Muscle layer of colon (tissue), 2 donors: Measurements from ENCODE around the gene LAMA1.
"Not testable (repeated sequence)": the region's sequence is repeated elsewhere in the genome, so short reads cannot be mapped to it uniquely, and the experiment has no call there.

Experiments
- H3K27ac ChIP-seq: one replicate; pipeline ENCODE4 v1.7.0; 2013; ENCODE audit warnings: low read depth, mild to moderate bottlenecking, low read length, moderate library complexity
- H3K27me3 ChIP-seq, 2 donors: one replicate each; pipeline ENCODE4 v1.7.0; 2013; ENCODE audit warnings: low read length in 2 of 2, mild to moderate bottlenecking in 2 of 2; ENCODE audit not compliant: insufficient read depth in 2 of 2, control insufficient read depth in 1 of 2
- H3K36me3 ChIP-seq: one replicate; pipeline ENCODE4 v1.7.0; 2013; ENCODE audit warnings: mild to moderate bottlenecking, low read length; ENCODE audit not compliant: insufficient read depth
- H3K4me1 ChIP-seq: one replicate; pipeline ENCODE4 v1.7.0; 2013; ENCODE audit warnings: mild to moderate bottlenecking, low read length; ENCODE audit not compliant: insufficient read depth
- H3K4me3 ChIP-seq, 2 donors: one replicate each; pipeline ENCODE4 v1.7.0; 2013; ENCODE audit warnings: low read length in 2 of 2, low read depth in 1 of 2, mild to moderate bottlenecking in 1 of 2, moderate library complexity in 1 of 2
- H3K9ac ChIP-seq: one replicate; pipeline ENCODE4 v1.7.0; 2013; ENCODE audit warnings: low read length
- H3K9me3 ChIP-seq: one replicate; pipeline ENCODE4 v1.7.0; 2013; ENCODE audit warnings: mild to moderate bottlenecking, low read length
- donor health status: abdominal sarcoma.
- donor health status: Adenocarcinoma of cecum.

Gene LAMA1

GRCh38 chr18:6940451-6940850, 177.1 kb downstream of the LAMA1 start:
- no peaks in the 10 kb centered on the region for H3K9me3 ChIP-seq
- no peaks in the 10 kb centered on the region for H3K36me3 ChIP-seq
- no peak overlapping the region for H3K4me3 ChIP-seq
- H3K4me1 ChIP-seq = no peaks in the 10 kb centered on the region
- no peaks in the 10 kb centered on the region for H3K27me3 ChIP-seq
- no peak overlapping the region for H3K9ac ChIP-seq
- H3K27ac ChIP-seq = no peak overlapping the region

GRCh38 chr18:6939972-6940371, 177.6 kb downstream of the LAMA1 start:
- Histone ChIP-seq H3K9me3 (no peaks in the 10 kb centered on the region), H3K27ac (no peak overlapping the region), H3K27me3 (no peaks in the 10 kb centered on the region)

GRCh38 chr18:6938403-6938802, 179.2 kb downstream of the LAMA1 start:
- not testable (repeated sequence) for H3K27me3 ChIP-seq, H3K9me3 ChIP-seq, H3K36me3 ChIP-seq, H3K4me3 ChIP-seq, H3K27ac ChIP-seq, H3K9ac ChIP-seq, H3K4me1 ChIP-seq

More at GRCh38 chr18:6939972-6940371, 177.6 kb downstream of the LAMA1 start:
- H3K9ac ChIP-seq = no peak overlapping the region
- no peaks in the 10 kb centered on the region for H3K4me1 ChIP-seq
- no peaks in the 10 kb centered on the region for H3K36me3 ChIP-seq
- H3K4me3 ChIP-seq = no peak overlapping the region

GRCh38 chr18:6938003-6938402, 179.6 kb downstream of the LAMA1 start:
- Histone ChIP-seq H3K9me3 (no peaks in the 10 kb centered on the region), H3K4me1 (no peaks in the 10 kb centered on the region), H3K4me3 (no peak overlapping the region), H3K9ac (no peak overlapping the region), H3K36me3 (no peaks in the 10 kb centered on the region), H3K27ac (no peak overlapping the region), H3K27me3 (no peaks in the 10 kb centered on the region)

GRCh38 chr18:6934859-6935258, 182.7 kb downstream of the LAMA1 start:
- H3K4me1 ChIP-seq = no peaks in the 10 kb centered on the region
- H3K9me3 ChIP-seq = no peaks in the 10 kb centered on the region
- H3K9ac ChIP-seq = no peak overlapping the region
- H3K36me3 ChIP-seq = no peaks in the 10 kb centered on the region
- H3K4me3 ChIP-seq = no peak overlapping the region
- H3K27ac ChIP-seq = no peak overlapping the region
- no peaks in the 10 kb centered on the region for H3K27me3 ChIP-seq

- no peak overlapping the region for H3K4me3 ChIP-seq
- H3K27ac ChIP-seq = no peak overlapping the region
- H3K9ac ChIP-seq = no peak overlapping the region
- no peaks in the 10 kb centered on the region for H3K36me3 ChIP-seq
- H3K4me1 ChIP-seq = no peaks in the 10 kb centered on the region
- H3K9me3 ChIP-seq = no peaks in the 10 kb centered on the region
- no peaks in the 10 kb centered on the region for H3K27me3 ChIP-seq
These were observed 188.1 kb downstream of the LAMA1 start for GRCh38 chr18:6929370-6930102.

GRCh38 chr18:6928359-6928758, 189.2 kb downstream of the LAMA1 start:
- H3K4me3 ChIP-seq = no peak overlapping the region
- H3K36me3 ChIP-seq = no peaks in the 10 kb centered on the region
- H3K4me1 ChIP-seq = no peaks in the 10 kb centered on the region
- no peaks in the 10 kb centered on the region for H3K27me3 ChIP-seq
- H3K27ac ChIP-seq = no peak overlapping the region
- no peak overlapping the region for H3K9ac ChIP-seq
- H3K9me3 ChIP-seq = no peaks in the 10 kb centered on the region

GRCh38 chr18:6927153-6927552, 190.4 kb downstream of the LAMA1 start:
- Histone ChIP-seq H3K27ac (no peak overlapping the region), H3K9ac (no peak overlapping the region), H3K4me1 (no peaks in the 10 kb centered on the region), H3K36me3 (no peaks in the 10 kb centered on the region), H3K4me3 (no peak overlapping the region), H3K27me3 (no peaks in the 10 kb centered on the region), H3K9me3 (no peaks in the 10 kb centered on the region)

GRCh38 chr18:6923220-6923619, 194.4 kb downstream of the LAMA1 start:
- no peaks in the 10 kb centered on the region for H3K36me3 ChIP-seq
- H3K4me1 ChIP-seq = no peaks in the 10 kb centered on the region
- H3K27me3 ChIP-seq = no peaks in the 10 kb centered on the region
- no peaks in the 10 kb centered on the region for H3K9me3 ChIP-seq
- no peak overlapping the region for H3K4me3 ChIP-seq
- no peak overlapping the region for H3K9ac ChIP-seq
- H3K27ac ChIP-seq = no peak overlapping the region

GRCh38 chr18:6921571-6921970, 196.0 kb downstream of the LAMA1 start:
- Histone ChIP-seq H3K9ac (no peak overlapping the region), H3K27me3 (no peaks in the 10 kb centered on the region), H3K4me1 (no peaks in the 10 kb centered on the region), H3K27ac (no peak overlapping the region), H3K9me3 (no peaks in the 10 kb centered on the region), H3K4me3 (no peak overlapping the region), H3K36me3 (no peaks in the 10 kb centered on the region)

GRCh38 chr18:6920099-6920955, 197.3 kb downstream of the LAMA1 start:
- no peaks in the 10 kb centered on the region for H3K36me3 ChIP-seq
- H3K9ac ChIP-seq = no peak overlapping the region
- H3K4me3 ChIP-seq = no peak overlapping the region
- no peaks in the 10 kb centered on the region for H3K4me1 ChIP-seq
- no peaks in the 10 kb centered on the region for H3K9me3 ChIP-seq
- H3K27ac ChIP-seq = no peak overlapping the region
- no peaks in the 10 kb centered on the region for H3K27me3 ChIP-seq
